SK-N-MC (cell line): Measurements from ENCODE around the gene CFAP46.
"Not testable (repeated sequence)": the region's sequence is repeated elsewhere in the genome, so short reads cannot be mapped to it uniquely, and the experiment has no call there.

Experiments used
- DNase-seq: peaks from one replicate; pipeline ENCODE4 v3.0.0-alpha.2; 2011; ENCODE audit warnings: low read depth, low spot score
- H3K27ac ChIP-seq: fragments of 200-600 bp; sonication (generic); 2 replicates; pipeline ENCODE4 v1.5.1; 2016; ENCODE audit warnings: mixed run types
- H3K36me3 ChIP-seq: fragments of 200-600 bp; sonication (generic); 2 replicates; pipeline ENCODE4 v1.6.1; 2017; ENCODE audit warnings: antibody characterized with exemption, low read length, mixed read lengths; ENCODE audit not compliant: insufficient read depth
- H3K4me3 ChIP-seq: fragments of 200-600 bp; sonication (generic); 2 replicates; pipeline ENCODE4 v1.5.1; 2016
- H3K9ac ChIP-seq: fragments of 200-600 bp; sonication (generic); 2 replicates; pipeline ENCODE4 v1.8.0; 2017; ENCODE audit warnings: mixed run types, mixed read lengths; ENCODE audit not compliant: insufficient read length
- H3K9me3 ChIP-seq: fragments of 200-600 bp; sonication (generic); 2 replicates; pipeline ENCODE4 v1.6.1; 2017; ENCODE audit warnings: low read depth, mild to moderate bottlenecking, antibody characterized with exemption, low read length, moderate library complexity, mixed read lengths
- EZH2 ChIP-seq: fragments of 200-600 bp; sonication (generic); IDR thresholded peaks from one replicate; pipeline ENCODE4 v1.6.1; 2017; ENCODE audit warnings: antibody characterized with exemption
- FOXP2 ChIP-seq: optimal IDR thresholded peaks from 2 replicates; pipeline ENCODE3; 2011; ENCODE audit warnings: mild to moderate bottlenecking, moderate library complexity; ENCODE audit not compliant: insufficient read depth; ENCODE audit errors: extremely low read length, control extremely low read depth
- POLR2AphosphoS5 ChIP-seq: IDR thresholded peaks from 2 replicates; pipeline ENCODE4 v1.6.1; 2012; ENCODE audit warnings: mild to moderate bottlenecking, low read depth, low read length, borderline replicate concordance

Gene CFAP46

DNA sequence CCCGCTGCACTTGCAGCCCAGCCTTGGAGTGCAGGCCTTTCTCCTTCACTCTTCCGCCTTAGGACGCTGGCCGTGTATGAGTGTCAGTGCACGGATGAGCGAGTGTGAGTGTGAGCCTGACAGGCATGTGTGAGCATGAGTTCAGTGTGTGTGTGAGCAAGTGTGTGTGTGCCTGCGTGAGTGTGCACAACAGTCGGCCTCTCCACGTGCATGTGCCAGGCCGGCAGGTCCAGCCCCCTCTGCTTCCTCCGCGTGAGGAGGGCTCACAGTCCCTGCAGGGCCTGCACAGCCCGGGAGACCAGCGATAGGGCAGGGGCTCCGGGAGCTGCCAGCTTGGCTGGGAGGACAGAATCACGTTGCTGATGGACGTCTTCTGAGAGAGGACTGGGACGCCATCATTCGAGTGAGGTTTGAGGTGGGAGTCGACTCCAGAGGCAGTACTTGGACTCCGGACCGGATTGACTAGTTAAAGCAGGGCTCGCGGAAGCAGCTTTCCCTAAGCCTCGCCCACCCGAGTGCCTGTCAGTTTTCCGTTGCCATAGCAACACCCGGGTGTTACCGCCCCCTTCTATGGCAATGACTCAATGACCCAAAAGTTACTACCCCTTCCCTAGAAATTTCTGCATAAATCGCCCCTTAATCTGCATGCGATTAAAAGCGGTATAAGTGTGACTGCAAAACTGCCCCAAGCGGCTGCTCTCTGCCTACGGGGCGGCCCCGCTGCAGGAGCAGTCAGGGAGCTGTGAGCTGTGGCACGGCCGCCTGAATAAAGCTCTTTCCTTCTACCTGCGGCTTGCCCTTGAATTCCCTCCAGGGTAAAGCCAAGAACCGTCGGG, 19.6 kb upstream of the CFAP46 start:
- DNase-seq: no peak
- no peaks in the 10 kb centered on the region for H3K36me3 ChIP-seq
- no peak overlapping the region for H3K9ac ChIP-seq
- no peak for TF ChIP-seq POLR2AphosphoS5
- no peak for TF ChIP-seq FOXP2
- TF ChIP-seq EZH2: no peak
- no peak overlapping the region for H3K27ac ChIP-seq
- peak overlapping the region; percentile 65 for H3K4me3 ChIP-seq
- H3K9me3 ChIP-seq: no peaks in the 10 kb centered on the region

DNA sequence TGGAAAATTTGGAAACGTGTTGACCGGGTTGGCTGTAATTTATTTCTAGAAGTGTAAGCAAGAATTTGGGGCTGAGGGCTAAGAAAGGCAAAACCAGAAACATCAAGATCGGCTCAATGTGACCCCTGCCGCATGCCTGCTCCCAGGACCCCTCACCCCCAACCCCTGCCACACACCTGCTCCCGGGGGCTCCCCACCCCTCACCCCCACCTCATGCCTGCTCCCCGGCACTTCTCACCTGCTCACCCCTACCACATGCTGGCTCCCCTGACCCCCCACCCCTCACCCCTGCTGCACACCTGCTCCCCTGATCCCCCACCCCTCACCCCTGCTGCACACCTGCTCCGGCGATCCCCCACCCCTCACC, 19.0 kb upstream of the CFAP46 start:
- DNase-seq: no peak

DNA sequence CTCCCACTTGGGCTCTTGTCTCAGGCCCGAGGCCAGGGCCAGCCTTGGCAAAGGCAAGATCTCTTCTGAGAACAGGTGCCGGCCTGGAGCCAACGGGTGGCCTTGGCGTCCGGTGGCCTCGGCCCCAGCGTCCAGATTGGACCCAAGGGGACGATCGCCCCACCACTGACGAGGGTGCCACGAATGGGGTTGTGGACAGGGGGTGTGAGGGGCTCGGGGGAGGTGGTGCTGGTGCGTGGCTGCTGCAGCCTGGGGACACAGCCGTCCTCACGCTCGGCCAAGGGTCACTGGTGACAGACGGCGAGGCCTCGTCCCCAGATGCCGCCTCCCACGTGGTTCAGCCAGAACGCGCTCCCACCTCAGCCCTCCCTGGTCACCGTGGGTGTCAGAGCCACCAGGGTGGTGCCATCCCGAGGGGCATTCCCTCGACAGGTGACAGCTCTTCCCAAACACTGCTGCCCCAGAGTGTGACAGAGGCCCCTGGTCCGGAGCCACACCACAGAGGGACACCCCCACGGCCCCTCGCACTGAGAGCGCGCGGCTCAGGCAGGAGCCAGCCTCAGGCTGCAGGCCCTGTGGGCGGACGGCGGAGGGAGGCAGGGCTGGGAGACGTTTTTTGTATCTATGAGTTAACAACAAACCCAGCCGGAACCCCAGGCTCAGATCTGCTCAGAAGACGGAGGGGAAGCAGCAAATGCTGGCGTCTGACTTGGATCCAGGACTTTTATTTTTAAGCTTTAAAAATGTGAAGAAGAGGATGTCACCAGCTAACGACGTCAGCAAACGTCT, 18.5 kb upstream of the CFAP46 start:
- no peaks in the 10 kb centered on the region for H3K9me3 ChIP-seq
- no peak overlapping the region for H3K9ac ChIP-seq
- DNase-seq: no peak
- H3K27ac ChIP-seq: no peak overlapping the region
- H3K36me3 ChIP-seq: no peaks in the 10 kb centered on the region
- TF ChIP-seq POLR2AphosphoS5 (no peak), EZH2 (no peak), FOXP2 (no peak)
- no peak overlapping the region for H3K4me3 ChIP-seq

More for the DNA sequence above, 19.0 kb upstream of the CFAP46 start:
- H3K36me3 ChIP-seq: no peaks in the 10 kb centered on the region
- no peak for TF ChIP-seq FOXP2
- no peak for TF ChIP-seq POLR2AphosphoS5
- no peak for TF ChIP-seq EZH2
- no peaks in the 10 kb centered on the region for H3K9me3 ChIP-seq
- H3K9ac ChIP-seq: no peak overlapping the region
- no peak overlapping the region for H3K4me3 ChIP-seq
- H3K27ac ChIP-seq: no peak overlapping the region

GRCh38 chr10:132960071-132960472, 17.7 kb upstream of the CFAP46 start:
- H3K36me3 ChIP-seq: no peaks in the 10 kb centered on the region
- no peak overlapping the region for H3K4me3 ChIP-seq
- TF ChIP-seq POLR2AphosphoS5 (no peak), EZH2 (no peak), FOXP2 (no peak)
- no peak for DNase-seq
- H3K9ac ChIP-seq: no peak overlapping the region
- no peak overlapping the region for H3K27ac ChIP-seq
- H3K9me3 ChIP-seq: no peaks in the 10 kb centered on the region

- no peaks in the 10 kb centered on the region for H3K36me3 ChIP-seq
- H3K4me3 ChIP-seq: no peak overlapping the region
- no peak overlapping the region for H3K27ac ChIP-seq
- no peak for DNase-seq
- TF ChIP-seq EZH2 (no peak), POLR2AphosphoS5 (no peak), FOXP2 (no peak)
- no peaks in the 10 kb centered on the region for H3K9me3 ChIP-seq
- H3K9ac ChIP-seq: no peak overlapping the region
These were observed 17.2 kb upstream of the CFAP46 start for GRCh38 chr10:132959559-132959961.

DNA sequence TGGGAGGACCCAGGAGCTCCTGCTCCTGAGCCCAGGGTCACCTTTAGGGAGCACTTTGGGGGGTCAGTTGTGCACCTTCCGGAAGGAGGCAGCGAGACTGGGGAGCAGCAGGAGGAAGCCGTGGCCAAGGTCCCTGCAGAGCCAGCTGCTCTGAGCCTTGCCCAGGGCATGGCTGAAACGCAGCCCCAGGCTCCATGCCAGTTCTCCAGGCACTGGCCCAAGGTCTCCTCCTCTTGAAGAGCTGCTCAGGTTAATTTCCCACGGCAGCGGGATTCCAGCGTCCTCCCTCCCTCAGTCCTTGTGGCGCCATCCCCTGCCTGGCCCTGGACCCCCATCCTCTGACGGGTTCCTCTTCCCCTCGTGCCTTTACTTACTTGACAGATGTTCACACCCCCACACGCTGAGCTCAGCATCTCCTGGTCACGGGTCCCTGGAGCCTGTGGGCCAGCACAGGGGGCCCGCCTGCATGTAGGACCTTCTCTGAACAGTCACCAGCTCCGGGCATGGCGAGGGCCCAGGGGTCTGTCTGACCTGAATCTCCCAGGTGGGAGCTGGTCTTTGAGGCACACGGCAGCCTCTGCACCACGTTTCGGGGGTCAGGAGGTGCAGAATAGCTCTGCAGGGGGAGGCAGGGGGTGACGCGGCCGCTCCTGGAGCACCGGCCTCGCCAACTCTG, 16.7 kb upstream of the CFAP46 start:
- Histone ChIP-seq H3K9ac (no peak overlapping the region), H3K9me3 (no peaks in the 10 kb centered on the region), H3K27ac (no peak overlapping the region), H3K36me3 (no peaks in the 10 kb centered on the region), H3K4me3 (no peak overlapping the region)
- no peak for DNase-seq
- TF ChIP-seq POLR2AphosphoS5 (no peak), FOXP2 (no peak), EZH2 (no peak)

DNA sequence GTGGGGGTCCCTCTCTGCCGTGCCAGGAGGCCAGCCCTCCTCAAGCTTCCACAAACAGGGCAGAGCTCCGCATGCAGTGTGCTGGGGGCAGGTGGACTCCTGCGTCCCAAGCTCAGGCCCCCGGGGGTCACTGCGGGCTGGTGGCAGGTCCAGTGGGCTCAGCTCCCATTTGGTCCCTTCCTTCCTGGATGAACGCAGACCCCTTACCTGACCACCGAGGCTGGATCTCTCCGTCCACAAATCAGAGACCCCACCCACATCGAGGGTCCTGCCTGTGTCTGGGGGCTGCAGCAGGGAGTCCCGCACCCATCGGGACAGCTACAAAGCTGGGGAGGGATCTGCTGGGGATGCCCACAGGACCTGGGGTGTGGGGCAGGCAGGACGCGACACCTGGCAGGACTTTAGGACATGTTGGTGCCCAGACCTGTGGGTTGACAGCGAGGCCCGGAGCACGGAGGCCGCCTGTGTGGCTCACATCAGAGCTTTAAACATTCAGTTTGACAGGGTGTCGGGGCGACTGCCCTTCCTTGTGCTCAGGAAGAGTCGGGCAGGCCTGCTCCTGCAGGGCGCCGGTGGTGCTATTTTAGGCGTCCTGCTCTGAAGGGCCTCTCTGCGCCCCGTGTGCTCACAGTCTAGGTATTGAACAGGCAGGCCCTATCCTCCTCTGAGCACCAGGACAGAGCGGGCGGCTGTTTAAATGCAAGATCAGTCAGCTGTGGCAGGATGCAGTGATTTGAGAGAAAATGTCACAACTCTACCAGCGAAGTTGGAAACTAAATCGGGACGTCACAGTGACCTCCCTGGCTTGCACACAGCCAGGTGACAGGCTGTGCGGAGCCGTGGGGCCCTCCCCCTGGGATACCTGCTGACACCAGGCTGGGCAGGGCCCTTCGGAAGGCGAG, 15.9 kb upstream of the CFAP46 start:
- Histone ChIP-seq H3K9me3 (no peaks in the 10 kb centered on the region), H3K36me3 (no peaks in the 10 kb centered on the region), H3K9ac (no peak overlapping the region), H3K4me3 (no peak overlapping the region), H3K27ac (no peak overlapping the region)
- no peak for DNase-seq
- TF ChIP-seq FOXP2: no peak
- TF ChIP-seq POLR2AphosphoS5: no peak
- no peak for TF ChIP-seq EZH2

DNA sequence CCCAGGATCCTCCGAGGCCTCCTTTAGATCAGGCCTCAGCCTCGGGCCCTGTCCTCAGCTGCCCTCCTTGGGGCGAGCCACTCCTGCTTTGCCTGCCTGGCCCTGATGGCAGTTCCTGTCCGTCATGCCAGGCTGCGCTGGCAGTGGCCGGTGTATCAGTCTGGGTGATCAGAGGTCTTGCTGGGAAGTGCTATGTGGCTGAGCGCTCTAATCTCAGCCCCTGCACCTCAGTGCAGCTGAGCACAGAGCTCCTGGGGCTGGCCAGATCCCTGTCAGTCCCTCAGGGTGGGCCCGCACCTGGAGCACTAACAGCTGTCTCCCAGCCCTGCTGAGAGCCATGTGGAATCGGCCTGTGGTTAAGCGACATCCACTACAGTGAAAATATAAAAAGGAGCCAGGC, 14.8 kb upstream of the CFAP46 start:
- TF ChIP-seq POLR2AphosphoS5: no peak
- no peak for TF ChIP-seq FOXP2
- no peak for TF ChIP-seq EZH2
- no peaks in the 10 kb centered on the region for H3K9me3 ChIP-seq
- no peak for DNase-seq
- no peaks in the 10 kb centered on the region for H3K36me3 ChIP-seq
- no peak overlapping the region for H3K9ac ChIP-seq
- no peak overlapping the region for H3K4me3 ChIP-seq
- no peak overlapping the region for H3K27ac ChIP-seq

DNA sequence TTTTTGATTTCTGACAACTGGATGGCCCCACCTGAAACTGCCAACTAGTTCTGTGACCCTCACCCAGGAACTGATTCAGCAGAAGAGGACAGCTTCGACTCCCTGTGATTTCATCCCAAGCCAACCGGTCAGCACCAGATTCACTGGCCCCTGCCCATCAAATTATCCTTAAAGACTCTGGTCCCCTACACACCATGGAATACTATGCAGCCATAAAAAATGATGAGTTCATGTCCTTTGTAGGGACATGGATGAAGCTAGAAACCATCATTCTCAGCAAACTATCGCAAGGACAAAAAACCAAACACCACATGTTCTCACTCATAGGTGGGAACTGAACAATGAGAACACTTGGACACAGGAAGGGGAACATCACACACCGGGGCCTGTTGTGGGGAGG, 13.9 kb upstream of the CFAP46 start:
- not testable (repeated sequence) for H3K9ac ChIP-seq, H3K4me3 ChIP-seq, H3K9me3 ChIP-seq, H3K36me3 ChIP-seq, DNase-seq, H3K27ac ChIP-seq
